Nephron progenitor cell (in vitro differentiated cells): ENCODE data around the gene KHDC1L.
"Not testable (repeated sequence)": the region's sequence is repeated elsewhere in the genome, so short reads cannot be mapped to it uniquely, and the experiment has no call there.

ENCODE experiments used
- DNase-seq: peaks from one replicate; pipeline ENCODE4 v3.0.0; 2021
- H3K27ac Mint-ChIP-seq: 2 replicates; pipeline ENCODE4 v1.8.0; 2021; ENCODE audit warnings: mild to moderate bottlenecking, moderate library complexity, mixed read lengths
- H3K27me3 Mint-ChIP-seq: 2 replicates; pipeline ENCODE4 v1.8.0; 2021; ENCODE audit warnings: mild to moderate bottlenecking, low read depth, mixed read lengths; ENCODE audit not compliant: poor library complexity
- H3K36me3 Mint-ChIP-seq: 2 replicates; pipeline ENCODE4 v1.8.0; 2021; ENCODE audit warnings: low read depth, mixed read lengths
- H3K4me1 Mint-ChIP-seq: 2 replicates; pipeline ENCODE4 v1.8.0; 2021; ENCODE audit warnings: mixed read lengths
- H3K4me3 Mint-ChIP-seq: 2 replicates; pipeline ENCODE4 v1.8.0; 2021; ENCODE audit warnings: mild to moderate bottlenecking, moderate library complexity, mixed read lengths
- H3K9me3 Mint-ChIP-seq: 2 replicates; pipeline ENCODE4 v1.8.0; 2021; ENCODE audit warnings: mild to moderate bottlenecking, moderate library complexity, mixed read lengths
- TF ChIP-seq, protein P1 (sequence below): fragments of 200-600 bp; sonication (generic); IDR thresholded peaks from 2 replicates; pipeline ENCODE4 v1.5.0; 2021; ENCODE audit warnings: antibody characterized with exemption

Gene KHDC1L

DNA sequence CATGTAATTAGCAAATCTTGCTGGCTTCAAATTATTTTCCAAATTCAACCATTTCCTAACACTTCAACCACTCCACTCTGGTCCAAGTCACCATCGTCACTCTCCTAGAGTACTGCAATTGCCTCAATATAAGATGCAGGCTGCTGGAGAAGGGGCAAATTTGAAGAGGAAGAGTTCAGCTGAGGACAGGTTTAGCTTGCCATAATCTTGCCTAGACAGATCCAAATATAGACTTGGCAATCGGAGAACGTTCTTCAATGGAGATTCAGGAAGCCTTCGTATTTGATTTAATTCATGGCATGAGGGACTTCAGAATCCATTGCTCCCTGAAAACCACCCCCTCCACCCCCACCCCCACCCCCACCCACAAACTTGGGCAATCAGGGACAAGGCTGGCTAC lies 15.4 kb upstream of the KHDC1L start:
- H3K27me3 Mint-ChIP-seq, result no peaks in the 10 kb centered on the region
- H3K4me3 Mint-ChIP-seq, result no peak overlapping the region
- no peaks in the 10 kb centered on the region for H3K36me3 Mint-ChIP-seq
- no peak overlapping the region for H3K27ac Mint-ChIP-seq
- TF ChIP-seq, protein P1, sequence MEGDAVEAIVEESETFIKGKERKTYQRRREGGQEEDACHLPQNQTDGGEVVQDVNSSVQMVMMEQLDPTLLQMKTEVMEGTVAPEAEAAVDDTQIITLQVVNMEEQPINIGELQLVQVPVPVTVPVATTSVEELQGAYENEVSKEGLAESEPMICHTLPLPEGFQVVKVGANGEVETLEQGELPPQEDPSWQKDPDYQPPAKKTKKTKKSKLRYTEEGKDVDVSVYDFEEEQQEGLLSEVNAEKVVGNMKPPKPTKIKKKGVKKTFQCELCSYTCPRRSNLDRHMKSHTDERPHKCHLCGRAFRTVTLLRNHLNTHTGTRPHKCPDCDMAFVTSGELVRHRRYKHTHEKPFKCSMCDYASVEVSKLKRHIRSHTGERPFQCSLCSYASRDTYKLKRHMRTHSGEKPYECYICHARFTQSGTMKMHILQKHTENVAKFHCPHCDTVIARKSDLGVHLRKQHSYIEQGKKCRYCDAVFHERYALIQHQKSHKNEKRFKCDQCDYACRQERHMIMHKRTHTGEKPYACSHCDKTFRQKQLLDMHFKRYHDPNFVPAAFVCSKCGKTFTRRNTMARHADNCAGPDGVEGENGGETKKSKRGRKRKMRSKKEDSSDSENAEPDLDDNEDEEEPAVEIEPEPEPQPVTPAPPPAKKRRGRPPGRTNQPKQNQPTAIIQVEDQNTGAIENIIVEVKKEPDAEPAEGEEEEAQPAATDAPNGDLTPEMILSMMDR, result no peak
- no peak for DNase-seq
- H3K9me3 Mint-ChIP-seq, result no peaks in the 10 kb centered on the region
- H3K4me1 Mint-ChIP-seq, result no peaks in the 10 kb centered on the region

DNA sequence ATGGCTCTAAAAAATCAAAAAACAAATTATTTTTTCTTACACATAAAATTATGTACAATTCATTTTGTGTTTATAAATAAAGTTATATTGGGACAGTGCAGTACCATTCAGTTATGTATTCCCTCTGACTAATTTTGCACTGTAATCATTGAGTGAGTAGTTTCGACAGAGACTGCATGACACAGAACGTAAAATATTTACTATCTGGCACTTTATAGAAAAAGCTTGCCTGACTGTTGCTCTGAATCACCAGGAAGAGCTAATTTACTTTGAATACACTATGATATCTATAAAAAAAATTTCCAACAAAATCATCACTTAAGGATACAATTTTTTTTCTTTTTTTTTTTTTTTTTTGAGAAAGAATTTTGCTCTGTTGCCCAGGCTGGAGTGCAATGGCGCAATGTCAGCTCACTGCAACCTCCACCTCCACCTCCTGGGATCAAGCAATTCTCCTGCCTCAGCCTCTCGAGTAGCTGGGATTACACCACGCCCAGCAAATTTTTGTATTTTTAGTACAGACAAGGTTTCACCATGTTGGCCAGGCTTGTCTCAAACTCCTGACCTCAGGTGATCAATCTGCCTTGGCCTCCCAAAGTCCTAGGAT lies 11.0 kb upstream of the KHDC1L start:
- DNase-seq, result no peak
- no peaks in the 10 kb centered on the region for H3K4me1 Mint-ChIP-seq
- no peaks in the 10 kb centered on the region for H3K9me3 Mint-ChIP-seq
- H3K36me3 Mint-ChIP-seq, result no peaks in the 10 kb centered on the region
- TF ChIP-seq, protein P1, result no peak
- H3K4me3 Mint-ChIP-seq, result no peak overlapping the region
- H3K27me3 Mint-ChIP-seq, result no peaks in the 10 kb centered on the region
- no peak overlapping the region for H3K27ac Mint-ChIP-seq

GRCh38 chr6:73234733-73235132 lies 9.4 kb upstream of the KHDC1L start:
- DNase-seq, result no peak
- H3K27ac Mint-ChIP-seq, result no peak overlapping the region
- no peaks in the 10 kb centered on the region for H3K4me1 Mint-ChIP-seq
- H3K36me3 Mint-ChIP-seq, result no peaks in the 10 kb centered on the region
- H3K27me3 Mint-ChIP-seq, result no peaks in the 10 kb centered on the region
- H3K9me3 Mint-ChIP-seq, result no peaks in the 10 kb centered on the region
- H3K4me3 Mint-ChIP-seq, result no peak overlapping the region
- TF ChIP-seq, protein P1, result no peak

DNA sequence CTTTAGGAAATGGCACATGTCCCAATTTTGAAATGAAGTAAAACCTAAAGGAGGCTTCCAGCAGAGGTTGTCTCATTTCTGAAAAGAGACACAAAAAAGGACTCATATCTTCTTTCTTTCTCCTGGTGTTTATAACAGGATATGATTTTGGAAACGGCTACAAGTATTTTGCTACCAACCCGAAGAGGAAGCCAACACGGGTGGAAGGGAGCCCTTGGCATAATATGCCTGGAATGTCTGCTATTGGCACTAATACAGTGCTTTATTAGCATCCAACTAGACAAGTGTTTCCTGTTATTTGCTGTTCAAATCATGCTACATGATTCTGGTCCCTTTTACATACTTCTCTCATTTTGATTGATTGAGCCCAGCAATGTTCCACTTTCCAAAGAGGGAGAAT lies 8.7 kb upstream of the KHDC1L start:
- not testable (repeated sequence) for DNase-seq, H3K36me3 Mint-ChIP-seq, H3K9me3 Mint-ChIP-seq, H3K27me3 Mint-ChIP-seq, H3K4me1 Mint-ChIP-seq, H3K4me3 Mint-ChIP-seq, H3K27ac Mint-ChIP-seq

- TF ChIP-seq, protein P1, result no peak
- Mint-ChIP-seq H3K9me3 (no peaks in the 10 kb centered on the region), H3K36me3 (no peaks in the 10 kb centered on the region), H3K27me3 (no peaks in the 10 kb centered on the region), H3K4me1 (no peaks in the 10 kb centered on the region), H3K27ac (no peak overlapping the region), H3K4me3 (no peak overlapping the region)
- DNase-seq, result no peak
Measured at GRCh38 chr6:73233048-73233447, 7.8 kb upstream of the KHDC1L start.

GRCh38 chr6:73231986-73232391 lies 6.7 kb upstream of the KHDC1L start:
- Mint-ChIP-seq H3K4me1 (no peaks in the 10 kb centered on the region), H3K27me3 (no peaks in the 10 kb centered on the region), H3K27ac (no peak overlapping the region), H3K9me3 (no peaks in the 10 kb centered on the region), H3K4me3 (no peak overlapping the region), H3K36me3 (no peaks in the 10 kb centered on the region)
- DNase-seq, result no peak
- TF ChIP-seq, protein P1, result no peak
